Adrenal gland (tissue), 12 donors: Measurements from ENCODE around the gene HES6. TPM values are rescaled to one million over a fixed set of nuclear protein-coding genes. Genes with fewer than 3 reads are reported as not detected.

Source experiments
- DNase-seq, 7 donors: peaks; one replicate each; pipeline ENCODE4 v3.0.0-alpha.2; 2019 to 2020
- H3K27ac ChIP-seq, 5 donors: fragments of 200-600 bp; sonication (generic) in 4 of 5; 1 replicate in 3 of 5; 2 replicates in 2 of 5; pipeline versions ENCODE4 v1.5.1 to v1.8.0; 2016 to 2020; ENCODE audit warnings: mild to moderate bottlenecking in 1 of 5
- H3K27me3 ChIP-seq: fragments of 200-600 bp; 2 replicates; pipeline ENCODE4 v1.8.0; 2021
- H3K36me3 ChIP-seq, 2 donors: fragments of 200-600 bp; replicated peaks in 1 of 2; 1 replicate in 1 of 2; 2 replicates in 1 of 2; pipeline versions ENCODE4 v1.5.1 to v1.8.0; 2018 to 2022
- H3K4me1 ChIP-seq, 2 donors: fragments of 200-600 bp; replicated peaks in 1 of 2; 1 replicate in 1 of 2; 2 replicates in 1 of 2; pipeline versions ENCODE4 v1.5.1 to v1.8.0; 2018 to 2021
- H3K4me3 ChIP-seq, 4 donors: fragments of 200-600 bp; sonication (generic) in 3 of 4; one replicate each; pipeline ENCODE4 v1.5.1; 2016 to 2018
- H3K9me3 ChIP-seq, 3 donors: fragments of 200-600 bp; sonication (generic) in 1 of 3; replicated peaks in 1 of 3; 1 replicate in 2 of 3; 2 replicates in 1 of 3; pipeline versions ENCODE4 v1.5.1 to v1.8.0; 2016 to 2021
- CTCF ChIP-seq, 6 experiments: fragments of 450-650 bp in 4 of 6; fragments of 200-600 bp in 2 of 6; sonication (generic) in 1 of 6; IDR thresholded peaks; 1 replicate in 5 of 6; 2 replicates in 1 of 6; pipeline versions ENCODE4 v1.5.1 to v1.8.0; 2016 to 2021; ENCODE audit warnings: antibody characterized with exemption in 6 of 6, mild to moderate bottlenecking in 2 of 6, moderate library complexity in 1 of 6
- POLR2A ChIP-seq, 2 donors: fragments of 450-650 bp; IDR thresholded peaks; one replicate each; pipeline ENCODE4 v1.6.1; 2017; ENCODE audit warnings: antibody characterized with exemption in 2 of 2, mild to moderate bottlenecking in 2 of 2, moderate library complexity in 1 of 2
- WGBS, 4 donors: extraction: QIAGEN DNeasy Blood & Tissue Kit in 2 of 4; methylation state at CpG; one replicate each; pipeline versions ENCODE4 v1.1.5 to v1.1.7; 2013 to 2017; 5-methylcytosine and 5-hydroxymethylcytosine counted together
- intact Hi-C, 2 donors: fragments of 100-400 bp; cut with DNase I; formaldehyde crosslinking; loops; one replicate each; pipeline versions ENCODE4 v1.14.1 to v1.15.0; 2022 to 2023
- polyA plus RNA-seq, 3 donors: library from polyadenylated mRNA; stranded (reverse); fragments of 200-250 nt in 2 of 3; fragments of 350-450 nt in 1 of 3; fragmentation: Illumina TruSeq in 1 of 3; extraction: RNeasy Lipid Tissue Mini Kit (QIAGEN cat#74804) in 1 of 3; gene quantifications; one replicate each; pipeline ENCODE4 v1.2.3, GENCODE V29; 2013 to 2014
- total RNA-seq, 9 donors: library from RNA; depleted of rRNA in 4 of 9; stranded (reverse); fragments of >200 nt in 4 of 9; fragments of 120-200 nt in 1 of 9; fragmentation: NEBNext Ultra II Directional in 1 of 9; extraction: Animal tissue kit (Norgen Biotek cat#: 25700) in 1 of 9; gene quantifications; one replicate each; pipeline versions ENCODE4 v1.1.0 to v1.2.4, GENCODE V29; 2013 to 2023
- donor health status: healthy with polysubstance abuse.
- donor health status: Bipolar disorder and iron deficiency.
- donor health status: DM: yes; HTN: yes; CAD: no.
- donor health status: DM: no; HTN: no; CAD: no.
- donor health status: DM: no; HTN: no; CAD: no.
- donor health status: DM: yes; HTN: yes; CAD: no.

Gene HES6
- total and polyA plus RNA-seq, 12 donors, result 4.3 to 21.6 (median 11.0) TPM

GRCh38 chr2:238237431-238238135, 2.3 kb downstream of the HES6 start:
- no peak overlapping the region for H3K4me3 ChIP-seq
- intact Hi-C loops, result no loop called here
- H3K27me3 ChIP-seq, result no peaks in the 10 kb centered on the region
- no peak for DNase-seq
- H3K9me3 ChIP-seq, result no peaks in the 10 kb centered on the region
- no peaks in the 10 kb centered on the region for H3K36me3 ChIP-seq
- TF ChIP-seq CTCF (IDR thresholded peaks at IDR 0.05), result no peak
- TF ChIP-seq POLR2A (IDR thresholded peaks at IDR 0.05), result no peak
- peaks cover 5 to 15% of the 10 kb centered on the region in 2 donors for H3K4me1 ChIP-seq
- H3K27ac ChIP-seq, result no peak overlapping the region
- 75 to 94% (median 90%) methylated on average over 7 to 11 of the region's 11 CpGs for WGBS, 4 donors

GRCh38 chr2:238236571-238236970, 3.3 kb downstream of the HES6 start:
- Histone ChIP-seq H3K9me3 (no peaks in the 10 kb centered on the region), H3K27ac (no peak overlapping the region), H3K27me3 (no peaks in the 10 kb centered on the region), H3K4me1 (peaks cover 0 to 8% of the 10 kb centered on the region in 2 donors), H3K4me3 (no peak overlapping the region), H3K36me3 (no peaks in the 10 kb centered on the region)
- intact Hi-C loops, result no loop called here
- no peak for DNase-seq
- TF ChIP-seq CTCF (IDR thresholded peaks at IDR 0.05) (no peak), POLR2A (IDR thresholded peaks at IDR 0.05) (no peak)
- WGBS, 4 donors, result 78 to 97% (median 92%) methylated on average over 4 of the region's 4 CpGs

GRCh38 chr2:238235856-238236255, 4.0 kb downstream of the HES6 start:
- H3K27me3 ChIP-seq, result no peaks in the 10 kb centered on the region
- no peak overlapping the region for H3K27ac ChIP-seq
- intact Hi-C loops, result no loop called here
- H3K36me3 ChIP-seq, result no peaks in the 10 kb centered on the region
- 87 to 95% (median 87%) methylated on average over 6 to 7 of the region's 7 CpGs for WGBS, 4 donors
- TF ChIP-seq POLR2A (IDR thresholded peaks at IDR 0.05), result no peak
- TF ChIP-seq CTCF (IDR thresholded peaks at IDR 0.05), result no peak
- no peak for DNase-seq
- no peaks in the 10 kb centered on the region for H3K9me3 ChIP-seq
- H3K4me3 ChIP-seq, result no peak overlapping the region
- peaks cover 6% of the 10 kb centered on the region in 2 donors for H3K4me1 ChIP-seq

GRCh38 chr2:238235331-238235732, 4.5 kb downstream of the HES6 start:
- intact Hi-C loops, result no loop called here
- Histone ChIP-seq H3K9me3 (no peaks in the 10 kb centered on the region), H3K4me1 (peaks cover 3 to 6% of the 10 kb centered on the region in 2 donors), H3K4me3 (no peak overlapping the region), H3K36me3 (no peaks in the 10 kb centered on the region), H3K27me3 (no peaks in the 10 kb centered on the region), H3K27ac (no peak overlapping the region)
- 35 to 47% (median 43%) methylated on average over 11 of the region's 11 CpGs for WGBS, 4 donors
- no peak for TF ChIP-seq POLR2A (IDR thresholded peaks at IDR 0.05)
- TF ChIP-seq CTCF (IDR thresholded peaks at IDR 0.05), result no peak
- peak in 5 of 7 donors; percentile 45 to 76 (median 59) for DNase-seq
